ENCODE measurements around the gene PEPD. TPM values are rescaled to one million over a fixed set of nuclear protein-coding genes. Genes with fewer than 3 reads are reported as not detected.

Gene PEPD
- total and polyA plus RNA-seq, 10 of the 15 experiments (the other 5 are each of a cell fraction or from before 2014, with no cell fraction given) = 1.4 to 52.0 (median 20.2) TPM

GRCh38 chr19:33508009-33508408 lies 13.6 kb downstream of the PEPD start (continued):
- TF ChIP-seq E2F8 (IDR thresholded peaks at IDR 0.05; ENCODE audit: low read depth, partially characterized antibody) (no peak), TCF3 (IDR thresholded peaks at IDR 0.05; ENCODE audit: borderline replicate concordance, insufficient read depth, low read depth, low read length) (no peak)

GRCh38 chr19:33507021-33507956 lies 14.3 kb downstream of the PEPD start:
- Histone ChIP-seq H3K9ac (ENCODE audit: control insufficient read depth, insufficient read depth, low read length) (no peak overlapping the region), H3K9me3 (replicated peaks; ENCODE audit: control insufficient read depth, insufficient read depth, low read length) (no peaks in the 10 kb centered on the region), H2AFZ (ENCODE audit: control insufficient read depth, low read depth, low read length) (no peak overlapping the region), H3K36me3 (ENCODE audit: control insufficient read depth in 2 of 2, insufficient read depth in 2 of 2, low read length in 1 of 2) (no peaks in the 10 kb centered on the region), H3K4me2 (ENCODE audit: control insufficient read depth, insufficient read depth) (no peak overlapping the region), H3K4me3 (no peak overlapping the region), H3K4me1 (ENCODE audit: control insufficient read depth, insufficient read depth, low read length) (no peaks in the 10 kb centered on the region), H3K27ac (ENCODE audit: control insufficient read depth, insufficient read depth) (no peak overlapping the region), H3K79me2 (ENCODE audit: control insufficient read depth, insufficient read depth, low read length) (no peaks in the 10 kb centered on the region), H4K20me1 (ENCODE audit: control insufficient read depth, insufficient read depth) (no peaks in the 10 kb centered on the region), H3K27me3 (replicated peaks in 1 of 2; ENCODE audit: control insufficient read depth in 2 of 2, insufficient read depth in 2 of 2, low read length in 1 of 2) (no peaks in the 10 kb centered on the region)
- ATAC-seq = no peak
- no TSS peak for BruUV-seq (replicated peaks)
- 79% methylated on average over 24 of the region's 24 CpGs for WGBS (ENCODE audit: insufficient coverage, insufficient replicate concordance, low lambda C conversion rate, missing lambda C conversion rate)
- FAIRE-seq = no peak
- ChIA-PET POLR2A (no interaction called here), SMC1A (ENCODE audit: uncharacterized antibody, unreplicated experiment) (no interaction called here), CTCF (no interaction called here), RAD21 (ENCODE audit: unreplicated experiment) (no interaction called here)
- in situ Hi-C loops (cut with MboI) = no loop called here
- DNase-seq (ENCODE audit: low read depth, low spot score) = no peak
- intact Hi-C loops (cut with micrococcal nuclease; ENCODE audit: unreplicated experiment) = no loop called here
- TF ChIP-seq GABPA (IDR thresholded peaks at IDR 0.05; ENCODE audit: low read depth) = no peak
- TF ChIP-seq ELK1 (IDR thresholded peaks at IDR 0.05; ENCODE audit: low read depth, low read length) = no peak
- no peak for TF ChIP-seq GATAD2B (conservative IDR thresholded peaks at IDR 0.05; ENCODE audit: low read depth)
- no peak for TF ChIP-seq CHD1 (IDR thresholded peaks at IDR 0.05; ENCODE audit: low read depth, low read length)
